ENCODE data around the gene TMEFF1. TPM values are rescaled to one million over a fixed set of nuclear protein-coding genes. Genes with fewer than 3 reads are reported as not detected.
"Not testable (repeated sequence)": the region's sequence is repeated elsewhere in the genome, so short reads cannot be mapped to it uniquely, and the experiment has no call there.

The TMEFF1 gene
- total RNA-seq, 1 donor: 0.54 TPM

DNA sequence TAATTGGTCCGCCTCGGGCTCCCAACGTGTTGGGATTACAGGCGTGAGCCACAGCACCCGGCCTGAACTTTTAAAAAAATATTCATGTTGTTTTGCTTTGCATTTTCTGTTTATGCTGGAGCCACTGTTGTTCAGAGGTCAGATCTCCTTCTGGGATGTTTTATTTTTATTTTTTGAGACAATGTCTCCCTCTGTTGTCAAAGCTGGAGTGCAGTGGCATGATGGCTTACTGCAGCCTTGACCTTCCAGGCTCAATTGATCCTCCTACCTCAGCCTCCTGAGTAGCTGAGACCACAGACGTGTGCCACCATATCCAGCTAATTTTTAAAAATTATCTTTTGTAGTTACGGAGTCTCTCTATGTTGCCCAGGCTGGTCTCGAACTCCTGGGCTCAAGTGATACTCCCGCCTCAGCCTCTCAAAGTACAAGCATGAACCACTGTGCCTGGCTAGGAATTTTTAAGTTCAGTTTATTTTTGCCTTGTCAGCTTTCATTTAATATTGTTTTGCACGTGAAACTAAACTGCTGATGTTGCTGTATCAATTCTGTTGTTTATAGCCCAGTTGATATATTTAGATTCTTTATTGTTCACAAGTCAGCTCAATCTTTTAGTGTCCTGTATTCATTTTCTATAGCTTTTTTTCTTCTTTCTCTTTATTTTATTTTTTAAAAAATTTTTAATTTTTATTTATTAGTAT, 13.7 kb downstream of the TMEFF1 start:
- DNase-seq (ENCODE audit: low read depth in 2 of 3, low spot score in 2 of 3): no peak

DNA sequence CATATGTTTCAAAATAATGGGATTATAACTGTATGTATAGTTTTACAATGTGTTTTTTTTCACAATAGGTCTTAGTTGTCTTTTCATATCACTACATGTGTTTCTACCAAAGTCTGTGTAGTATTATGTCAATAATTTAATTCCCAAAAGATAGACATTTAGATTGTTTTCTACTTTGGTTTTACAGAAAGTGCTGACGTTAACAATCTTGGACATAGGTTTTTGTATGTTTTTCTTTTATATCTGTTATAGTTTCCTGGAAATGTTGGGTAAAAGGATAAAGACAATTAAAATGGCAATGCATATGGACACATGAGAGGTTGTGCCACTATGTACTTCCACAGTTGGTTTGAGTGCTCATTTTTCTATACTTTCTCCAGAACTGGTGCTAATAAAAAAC, 15.2 kb downstream of the TMEFF1 start:
- DNase-seq (ENCODE audit: low read depth in 2 of 3, low spot score in 2 of 3): no peak

DNA sequence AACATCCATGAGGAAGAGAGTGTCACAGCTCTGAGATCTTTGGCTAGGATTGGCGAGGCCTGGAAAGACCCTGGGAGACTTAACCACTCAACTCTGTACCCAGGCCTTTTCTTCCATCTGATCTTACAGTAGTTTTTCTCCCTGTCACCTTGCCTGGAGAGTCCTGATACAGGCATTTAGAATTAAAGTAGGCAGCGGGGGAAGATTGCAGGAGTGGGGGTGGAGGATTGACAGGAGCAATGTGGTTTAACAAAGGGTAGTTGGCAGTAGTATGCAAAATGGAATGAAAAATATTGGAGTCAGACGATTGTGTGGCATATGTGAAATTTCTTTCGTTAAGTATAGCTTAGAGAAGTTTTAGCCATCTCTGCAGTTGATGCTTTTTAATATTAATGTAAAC, 16.9 kb downstream of the TMEFF1 start:
- no peak for DNase-seq (ENCODE audit: low read depth in 2 of 3, low spot score in 2 of 3)

DNA sequence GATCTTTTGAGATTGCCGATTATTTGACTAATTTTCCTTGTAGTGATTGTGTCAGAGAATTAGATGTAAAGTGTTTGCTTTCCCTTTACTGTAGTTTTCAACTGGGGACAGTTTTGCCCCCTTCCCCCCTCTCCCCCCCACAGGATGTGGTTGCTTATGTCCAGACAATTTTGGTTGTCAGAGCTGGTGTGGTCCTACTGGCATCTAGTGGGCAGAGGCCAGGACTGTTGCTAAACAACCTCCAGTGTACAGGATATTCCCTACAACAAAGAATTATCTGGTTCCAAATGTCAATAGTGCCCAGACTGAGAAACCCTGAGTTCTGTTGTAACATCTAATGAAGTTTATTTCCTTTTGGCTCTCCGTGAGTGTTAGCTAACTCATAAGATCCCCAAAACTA, 20.0 kb downstream of the TMEFF1 start:
- no peak for DNase-seq (ENCODE audit: low read depth in 2 of 3, low spot score in 2 of 3)

DNA sequence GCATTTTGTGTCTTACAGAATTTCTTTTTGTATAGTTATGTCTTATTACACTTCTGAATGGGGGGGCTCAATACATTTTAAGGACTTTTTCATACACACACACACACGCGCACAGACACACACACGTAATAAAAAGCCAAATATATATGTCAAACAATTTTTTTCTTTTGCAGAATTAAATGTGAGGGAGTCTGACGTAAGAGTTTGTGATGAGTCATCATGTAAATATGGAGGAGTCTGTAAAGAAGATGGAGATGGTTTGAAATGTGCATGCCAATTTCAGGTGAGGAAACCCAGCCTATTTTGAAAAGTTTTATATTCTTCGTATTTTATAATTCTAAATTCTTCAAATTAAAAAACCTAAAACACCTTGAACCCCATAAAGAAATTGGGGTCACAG, 25.6 kb downstream of the TMEFF1 start:
- DNase-seq (ENCODE audit: low read depth in 2 of 3, low spot score in 2 of 3): no peak

DNA sequence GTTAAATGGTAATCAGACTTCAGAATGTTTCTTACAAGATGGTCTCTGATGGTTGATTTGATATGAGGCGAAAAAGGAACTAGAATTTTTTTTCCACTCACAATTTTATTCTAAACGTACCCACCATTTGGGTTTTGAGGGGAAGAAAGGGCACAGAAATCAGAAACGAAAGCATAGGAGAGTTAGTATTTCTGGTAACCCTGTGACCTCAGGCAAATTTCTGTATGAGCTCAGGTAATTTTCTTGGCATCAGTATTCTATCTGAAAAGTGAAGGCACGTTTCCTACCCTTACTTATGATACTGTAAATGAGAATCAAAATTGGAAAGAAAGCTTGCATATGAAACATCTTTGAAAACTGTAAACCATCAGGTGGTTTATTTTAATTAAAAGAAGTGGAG, 26.5 kb downstream of the TMEFF1 start:
- peak in 1 of 3 donors; percentile 37 for DNase-seq (ENCODE audit: low read depth in 2 of 3, low spot score in 2 of 3)

DNA sequence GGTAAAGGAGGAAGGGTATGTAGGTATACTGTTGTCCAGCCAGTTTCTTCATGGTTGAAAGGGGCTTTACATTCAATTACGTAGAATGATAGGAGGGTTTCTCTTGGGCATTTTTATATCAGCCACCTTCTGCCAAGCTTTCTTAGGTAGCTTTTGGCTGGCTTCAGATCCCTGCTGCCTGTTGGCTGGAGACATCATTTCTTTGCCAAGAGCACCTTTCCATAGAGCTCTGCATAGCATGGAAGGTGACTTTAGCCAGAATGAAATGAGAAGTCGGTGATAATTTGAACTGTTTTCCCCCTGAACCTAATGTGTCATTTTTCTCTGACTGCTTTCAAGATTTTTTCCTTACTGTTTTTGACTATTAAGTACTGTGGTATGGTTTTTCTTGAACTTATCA, 26.9 kb downstream of the TMEFF1 start:
- DNase-seq (ENCODE audit: low read depth in 2 of 3, low spot score in 2 of 3): no peak

DNA sequence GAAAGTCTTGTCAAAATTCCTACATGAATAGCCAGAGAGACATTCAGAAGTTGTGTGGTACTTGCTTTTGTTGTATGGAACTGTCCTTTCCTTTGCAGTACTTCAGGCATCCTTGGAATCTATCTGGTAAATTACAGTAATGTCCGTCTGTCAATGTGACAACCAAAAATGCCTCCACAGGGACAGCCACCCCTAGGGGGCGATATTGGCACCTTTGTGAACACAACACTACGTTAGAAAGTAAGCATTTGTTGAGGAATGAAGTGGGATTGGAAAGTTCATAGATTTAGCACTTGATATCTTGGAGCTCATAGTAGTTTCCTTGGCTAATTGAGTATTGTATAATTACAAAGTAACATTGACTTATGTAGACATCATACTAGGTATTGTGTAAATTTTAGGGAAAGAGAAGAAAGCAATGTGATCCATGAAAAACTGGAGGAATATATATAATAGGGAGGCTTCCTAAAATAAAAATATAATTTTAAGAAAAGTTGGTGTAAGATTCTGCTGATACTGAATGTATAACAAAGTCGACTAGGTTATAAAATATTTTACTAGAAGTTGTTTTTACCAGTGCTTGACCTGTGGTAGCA, 32.7 kb downstream of the TMEFF1 start:
- peak; percentile 7 to 64 (median 24) for DNase-seq (ENCODE audit: low read depth in 2 of 3, low spot score in 2 of 3)

DNA sequence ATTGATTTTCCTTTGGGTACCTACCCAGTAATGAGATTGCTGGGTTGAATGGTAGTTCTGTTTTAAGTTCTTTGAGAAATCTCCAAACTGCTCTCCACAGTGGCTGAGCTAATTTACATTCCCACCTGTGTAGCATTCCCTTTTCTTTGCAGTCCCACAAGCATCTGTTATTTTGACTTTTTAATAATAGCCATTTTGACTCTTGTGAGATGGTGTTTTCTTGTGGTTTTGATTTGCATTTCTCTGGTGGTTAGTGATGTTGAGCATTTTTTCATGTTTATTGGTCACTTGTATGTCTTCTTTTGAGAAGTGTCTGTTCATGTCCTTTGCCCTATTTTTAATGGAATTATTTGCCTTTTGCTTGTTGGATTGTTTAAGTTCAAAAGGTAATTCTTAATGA, 34.4 kb downstream of the TMEFF1 start:
- not testable (repeated sequence) for DNase-seq (ENCODE audit: low read depth in 2 of 3, low spot score in 2 of 3)

DNA sequence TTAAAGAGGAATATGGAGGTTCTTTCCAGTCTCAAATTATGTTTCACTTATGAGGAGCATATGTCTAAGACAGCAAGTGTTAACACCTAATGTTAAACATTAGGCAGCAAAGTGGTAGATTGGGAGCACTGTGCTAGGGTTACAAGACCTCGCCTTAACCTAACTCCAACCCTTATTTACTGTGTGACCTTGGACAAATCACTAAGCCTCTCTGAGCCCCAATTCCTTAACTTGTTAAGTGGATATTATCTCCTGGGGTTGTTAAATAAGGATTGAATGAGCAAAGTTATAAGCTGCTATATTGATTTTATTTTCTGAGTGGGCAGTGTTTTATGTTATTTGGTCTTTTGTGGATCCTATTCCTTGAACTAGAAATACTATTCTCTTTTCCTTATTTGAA, 38.3 kb downstream of the TMEFF1 start:
- DNase-seq (ENCODE audit: low read depth in 2 of 3, low spot score in 2 of 3): no peak

DNA sequence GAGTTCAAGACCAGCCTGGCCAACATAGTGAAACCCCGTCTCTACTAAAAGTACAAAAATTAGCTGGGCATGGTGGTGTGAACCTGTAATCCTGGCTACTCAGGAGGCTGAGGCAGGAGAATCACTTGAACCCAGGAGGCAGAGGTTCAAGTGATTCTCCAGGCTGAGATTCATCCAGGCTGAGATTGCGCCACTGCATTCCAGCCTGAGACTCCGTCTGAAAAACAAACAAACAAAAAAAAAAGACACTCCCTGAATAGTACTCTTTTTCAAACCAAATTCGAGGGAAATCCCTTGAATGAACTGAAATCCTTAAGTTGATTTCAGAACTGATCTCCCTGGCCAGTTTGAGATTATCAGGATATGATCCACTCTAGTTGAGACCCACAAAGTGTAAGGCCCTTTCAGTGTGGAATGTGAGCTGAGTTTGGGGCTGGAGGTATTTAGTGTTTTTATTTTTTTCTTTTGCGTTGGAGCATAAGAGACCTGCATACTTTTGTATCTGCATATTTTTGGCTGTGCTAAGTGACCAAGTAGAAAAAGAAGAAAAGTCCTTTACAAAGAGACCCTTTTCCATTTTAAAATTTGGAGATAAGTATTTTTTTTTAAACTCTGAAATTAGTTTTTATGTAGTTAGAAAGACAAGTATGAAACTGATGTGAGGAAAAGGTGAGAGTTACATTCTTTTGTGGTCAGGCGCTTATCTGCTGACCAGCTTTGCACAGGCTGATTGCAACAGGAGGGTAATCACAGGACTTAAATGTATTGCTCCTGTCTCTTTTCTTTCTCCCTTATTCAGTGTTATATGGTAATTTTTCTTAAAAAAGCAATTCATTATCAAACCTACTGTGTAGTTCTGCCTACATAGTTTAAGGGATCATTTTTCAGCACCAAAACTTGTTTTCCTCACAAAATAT, 42.9 kb downstream of the TMEFF1 start:
- no peak for DNase-seq (ENCODE audit: low read depth in 2 of 3, low spot score in 2 of 3)

DNA sequence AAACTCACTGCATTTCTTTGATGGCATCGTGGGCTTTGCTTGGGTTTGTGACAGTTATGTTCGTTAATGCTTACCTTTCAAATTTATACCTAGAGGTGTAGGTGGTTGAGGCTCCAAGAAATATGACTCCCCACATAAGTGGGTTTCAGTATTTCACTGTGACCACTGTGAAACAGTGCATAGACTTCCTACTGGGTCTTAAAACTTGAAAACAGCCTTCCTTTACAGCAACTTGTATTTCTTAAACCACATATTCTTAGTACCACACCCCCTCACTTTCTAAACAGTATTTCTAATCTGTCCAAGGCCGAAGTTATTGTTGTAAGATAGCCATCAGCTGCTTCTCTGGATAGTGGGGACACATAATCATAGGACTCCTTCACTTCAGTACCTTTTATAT, 48.3 kb downstream of the TMEFF1 start:
- no peak for DNase-seq (ENCODE audit: low read depth in 2 of 3, low spot score in 2 of 3)

DNA sequence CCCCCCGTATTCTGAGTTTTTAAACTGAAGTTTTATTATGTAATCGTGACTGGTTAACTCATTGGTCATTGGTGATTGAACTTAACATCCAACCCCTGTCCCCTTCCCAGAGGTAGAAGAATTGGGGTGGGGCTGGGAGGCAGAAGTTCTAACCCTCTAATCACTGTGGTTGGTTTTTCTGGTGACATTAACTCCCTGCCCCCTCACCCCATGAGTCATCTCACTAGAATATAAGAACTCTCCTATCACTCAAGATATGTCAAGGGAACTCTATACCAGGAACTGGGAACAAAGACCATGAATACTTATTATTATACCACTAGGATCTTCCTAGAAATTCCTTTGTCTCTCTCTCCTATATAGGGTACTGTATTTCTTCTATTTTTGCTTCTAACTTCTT, 52.6 kb downstream of the TMEFF1 start:
- no peak for DNase-seq (ENCODE audit: low read depth in 2 of 3, low spot score in 2 of 3)

DNA sequence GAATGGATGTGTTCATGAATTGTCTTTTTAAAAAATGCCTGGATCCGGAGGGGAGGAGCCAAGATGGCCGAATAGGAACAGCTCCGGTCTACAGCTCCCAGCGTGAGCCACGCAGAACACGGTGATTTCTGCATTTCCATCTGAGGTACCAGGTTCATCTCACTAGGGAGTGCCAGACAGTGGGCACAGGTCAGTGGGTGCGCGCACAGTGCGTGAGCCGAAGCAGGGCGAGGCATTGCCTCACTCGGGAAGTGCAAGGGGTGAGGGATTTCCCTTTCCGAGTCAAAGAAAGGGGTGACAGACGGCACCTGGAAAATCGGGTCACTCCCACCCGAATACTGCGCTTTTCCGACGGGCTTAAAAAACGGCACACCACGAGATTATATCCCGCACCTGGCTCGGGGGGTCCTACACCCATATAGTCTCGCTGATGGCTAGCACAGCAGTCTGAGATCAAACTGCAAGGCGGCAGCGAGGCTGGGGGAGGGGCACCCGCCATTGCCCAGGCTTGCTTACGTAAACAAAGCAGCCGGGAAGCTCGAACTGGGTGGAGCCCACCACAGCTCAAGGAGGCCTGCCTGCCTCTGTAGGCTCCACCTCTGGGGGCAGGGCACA, 54.3 kb downstream of the TMEFF1 start:
- not testable (repeated sequence) for DNase-seq (ENCODE audit: low read depth in 2 of 3, low spot score in 2 of 3)

DNA sequence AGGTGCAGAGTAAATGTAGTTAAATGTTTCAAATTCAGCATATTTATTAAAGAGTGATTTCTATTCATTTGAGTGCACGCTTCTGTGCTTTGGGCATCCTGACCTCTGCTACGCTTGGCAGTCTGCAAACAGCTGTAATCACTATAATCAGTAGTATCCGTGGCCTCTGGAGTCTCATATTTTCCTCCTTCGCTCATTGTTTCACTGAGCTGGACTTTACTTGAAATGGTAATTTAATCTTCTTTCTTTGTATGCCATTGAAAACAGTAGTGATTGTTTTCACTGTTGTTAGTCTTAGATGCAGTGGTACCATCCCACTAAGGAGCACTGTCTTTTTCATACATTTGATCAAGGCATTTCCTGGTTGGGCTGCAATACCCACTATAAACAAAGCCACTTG, 61.5 kb downstream of the TMEFF1 start:
- DNase-seq (ENCODE audit: low read depth in 2 of 3, low spot score in 2 of 3): no peak

DNA sequence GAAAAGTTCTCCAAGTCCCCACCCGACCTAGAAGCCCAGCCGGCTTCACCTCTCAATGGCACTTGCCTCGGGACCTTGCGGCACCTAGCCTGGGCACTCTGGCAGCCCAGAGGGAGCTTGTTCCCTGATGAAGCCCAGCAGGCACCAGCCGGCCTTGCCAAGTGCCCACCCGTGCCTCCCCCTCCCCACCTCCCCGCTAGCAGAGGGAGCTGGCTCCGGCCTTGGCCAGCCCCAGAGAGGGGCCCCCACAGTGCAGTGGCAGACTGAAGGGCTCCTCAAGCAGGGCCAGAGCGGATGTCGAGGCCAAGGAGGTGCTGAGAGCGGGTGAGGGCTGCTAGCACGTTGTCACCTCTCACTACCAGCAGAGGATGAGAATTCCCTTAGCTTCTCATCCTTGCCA, 67.4 kb downstream of the TMEFF1 start:
- no peak for DNase-seq (ENCODE audit: low read depth in 2 of 3, low spot score in 2 of 3)

DNA sequence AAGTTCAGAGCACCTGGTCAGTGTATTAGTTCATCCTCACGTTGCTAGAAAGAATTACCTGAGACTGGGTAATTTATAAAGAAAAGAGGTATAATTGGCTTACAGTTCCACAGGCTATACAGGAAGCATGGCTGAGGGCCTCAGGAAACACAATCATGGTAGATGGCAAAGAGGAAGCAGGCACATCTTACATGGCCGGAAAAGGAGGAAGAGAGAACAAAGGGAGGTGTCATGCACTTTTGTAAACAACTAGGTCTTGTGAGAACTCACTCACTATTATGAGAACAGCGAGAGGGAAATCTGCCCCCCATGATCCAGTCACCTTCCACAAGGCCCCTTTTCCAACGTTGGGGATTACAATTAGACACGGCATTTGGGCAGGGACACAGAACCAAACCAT, 76.1 kb downstream of the TMEFF1 start:
- DNase-seq (ENCODE audit: low read depth in 2 of 3, low spot score in 2 of 3): peak in 1 of 3 donors; percentile 1

DNA sequence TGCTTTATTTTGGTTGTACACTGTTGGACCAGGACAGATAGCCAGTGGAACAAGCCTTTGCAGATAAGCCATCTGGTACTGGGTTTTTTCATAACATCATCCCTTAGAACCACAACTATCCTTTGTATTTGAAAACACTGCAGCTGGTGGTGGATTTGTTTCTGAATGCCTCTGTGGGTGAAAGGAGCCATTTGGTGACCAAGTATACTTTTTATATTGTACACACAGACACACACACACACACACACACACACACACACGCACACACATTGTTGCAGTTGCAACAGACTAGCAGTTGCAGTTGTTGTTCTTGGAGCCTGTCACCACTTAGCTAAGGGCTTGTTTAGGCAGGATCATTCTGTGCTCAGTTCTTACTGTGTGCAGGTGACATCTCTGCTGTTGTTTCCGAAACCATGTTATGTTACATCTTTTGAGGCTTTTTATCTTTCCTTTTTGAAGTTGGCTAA, 82.0 kb downstream of the TMEFF1 start:
- no peak for DNase-seq (ENCODE audit: low read depth in 2 of 3, low spot score in 2 of 3)

DNA sequence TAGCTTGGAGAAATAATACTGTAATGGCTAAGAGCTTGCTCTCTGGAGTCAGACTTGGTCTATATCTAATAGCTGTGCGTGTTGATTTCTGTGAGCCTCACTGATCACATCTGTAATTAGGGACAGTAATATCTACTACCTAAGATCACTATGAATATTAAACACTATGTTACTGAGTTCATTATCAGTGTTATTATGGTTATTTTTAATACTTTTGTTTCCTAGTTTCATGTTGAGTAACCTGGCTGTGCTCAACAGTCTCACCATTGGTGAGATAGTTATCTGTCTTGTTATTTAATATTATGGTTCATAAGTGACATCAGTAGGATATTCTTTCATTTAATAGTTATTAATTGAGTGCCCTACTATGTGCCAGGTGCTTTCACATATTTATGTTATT, 82.5 kb downstream of the TMEFF1 start:
- DNase-seq (ENCODE audit: low read depth in 2 of 3, low spot score in 2 of 3): no peak

DNA sequence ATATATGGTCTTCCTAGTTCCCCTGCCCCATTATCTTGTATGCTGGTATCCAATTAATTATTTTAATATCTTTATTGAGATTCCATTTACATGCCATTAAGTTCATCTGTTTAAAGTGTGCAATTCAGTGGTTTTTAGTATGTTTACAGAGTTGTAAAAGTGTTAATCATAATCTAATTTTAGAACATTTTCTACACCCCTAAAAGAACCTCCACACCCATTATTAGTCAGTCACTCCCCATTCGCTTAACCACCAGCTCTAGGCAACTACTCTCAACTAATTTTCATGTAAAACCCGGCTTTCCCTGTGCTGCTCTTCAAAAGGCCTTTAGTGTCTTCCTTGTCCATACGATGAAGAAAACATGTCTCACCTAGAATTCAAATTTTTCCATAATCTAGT, 84.1 kb downstream of the TMEFF1 start:
- no peak for DNase-seq (ENCODE audit: low read depth in 2 of 3, low spot score in 2 of 3)

DNA sequence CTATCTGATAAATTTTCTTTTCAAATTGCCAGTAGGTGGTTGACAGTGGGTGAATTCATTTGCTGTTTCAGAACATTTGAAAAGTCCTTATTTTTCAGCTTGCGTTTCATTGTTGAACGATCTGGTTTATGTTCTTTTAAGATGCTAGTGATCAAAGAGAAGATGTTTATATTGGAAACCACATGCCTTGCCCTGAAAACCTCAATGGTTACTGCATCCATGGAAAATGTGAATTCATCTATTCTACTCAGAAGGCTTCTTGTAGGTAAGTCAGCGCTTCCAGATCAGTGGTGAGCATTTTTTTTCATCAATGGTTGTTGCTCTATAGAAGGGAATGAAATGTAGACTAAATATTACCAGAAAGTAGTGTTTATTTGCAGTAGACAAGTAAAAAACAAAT, 88.3 kb downstream of the TMEFF1 start:
- no peak for DNase-seq (ENCODE audit: low read depth in 2 of 3, low spot score in 2 of 3)

Measured in hematopoietic multipotent progenitor cell (in vitro differentiated cells).